H1 (cell line): ENCODE measurements around the gene CELF2. TPM values are rescaled to one million over a fixed set of nuclear protein-coding genes. Genes with fewer than 3 reads are reported as not detected.

Source experiments
- BRCA1 ChIP-seq: IDR thresholded peaks from 2 replicates; pipeline ENCODE4 v1.6.1; 2012; ENCODE audit warnings: low read depth, low read length, improper control_type of control experiment
- CEBPB ChIP-seq: IDR thresholded peaks from 2 replicates; pipeline ENCODE4 v1.6.1; 2012; ENCODE audit warnings: low read depth, low read length
- FOSL1 ChIP-seq: IDR thresholded peaks from 2 replicates; pipeline ENCODE4 v1.6.1; 2011; ENCODE audit warnings: mild to moderate bottlenecking, low read depth, low read length, moderate library complexity; ENCODE audit not compliant: insufficient read depth
- RXRA ChIP-seq: IDR thresholded peaks from 2 replicates; pipeline ENCODE4 v1.6.1; 2011; ENCODE audit warnings: low read depth, mild to moderate bottlenecking, low read length, moderate library complexity; ENCODE audit not compliant: insufficient read depth
- polyA plus RNA-seq, 7 experiments: library from polyadenylated mRNA; depleted of rRNA in 3 of 7; stranded (reverse) in 5 of 7; unstranded in 2 of 7; fragments of >200 nt in 5 of 7; fragments of 200-250 nt in 2 of 7; gene quantifications; 1 replicate in 5 of 7; 2 replicates in 1 of 7; 4 replicates in 1 of 7; pipeline versions ENCODE4 v1.2.1 to v1.2.3, GENCODE V29; 2011 to 2013; ENCODE audit warnings: missing spikeins in 2 of 7, mixed read lengths in 2 of 7
- total RNA-seq: library from RNA; stranded (reverse); fragmentation: NEBNext Ultra II Directional; extraction: Animal tissue kit (Norgen Biotek cat#: 25700); gene quantifications from 2 replicates; pipeline ENCODE4 v1.2.1, GENCODE V29; 2021
- TF ChIP-seq, protein P1 (sequence below): fragments of 300-600 bp; sonication (generic); IDR thresholded peaks from 2 replicates; pipeline ENCODE4 v1.7.1; 2012; ENCODE audit warnings: low read length, moderate library complexity, mild to moderate bottlenecking, inconsistent platforms; ENCODE audit not compliant: insufficient replicate concordance

The CELF2 gene
- total and polyA plus RNA-seq, 2 of the 8 experiments (the other 6 are each of a cell fraction or from before 2014, with no cell fraction given) = 18.3 to 22.7 TPM

DNA sequence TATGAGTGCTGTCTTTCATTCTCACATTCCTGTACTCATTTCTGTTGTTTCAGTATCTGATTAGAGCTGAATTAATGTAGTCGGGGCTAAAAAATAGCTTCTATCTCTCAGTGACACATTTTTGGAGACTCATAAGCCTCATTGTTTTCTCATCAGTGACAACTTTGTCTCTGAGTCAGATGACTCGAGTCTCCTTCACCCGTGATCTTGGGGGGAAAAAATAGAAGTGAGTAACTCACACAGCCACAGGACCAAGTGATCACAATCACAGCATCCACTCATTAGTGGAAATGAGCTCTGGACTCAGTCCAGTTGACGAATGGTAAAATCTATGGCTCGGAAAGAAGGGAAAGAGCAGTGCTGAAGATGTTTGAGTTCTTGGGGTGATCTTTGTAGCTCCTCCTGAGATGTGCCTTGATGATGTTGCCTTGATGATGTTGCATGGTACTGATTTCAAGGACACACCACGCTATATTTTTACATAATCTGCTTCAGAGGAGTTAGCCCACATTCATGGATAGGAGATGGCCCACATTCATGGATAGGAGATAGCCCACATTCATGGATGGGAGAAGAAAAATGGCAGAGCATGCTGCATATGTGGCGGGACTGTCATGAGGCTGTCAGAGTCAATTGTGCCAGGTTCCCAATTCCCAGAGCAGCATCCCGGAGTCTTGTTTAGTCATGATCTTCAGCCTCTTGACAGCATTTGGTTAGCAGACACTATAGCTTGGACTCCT, 214.7 kb downstream of the CELF2 start (continued):
- TF ChIP-seq, protein P1, sequence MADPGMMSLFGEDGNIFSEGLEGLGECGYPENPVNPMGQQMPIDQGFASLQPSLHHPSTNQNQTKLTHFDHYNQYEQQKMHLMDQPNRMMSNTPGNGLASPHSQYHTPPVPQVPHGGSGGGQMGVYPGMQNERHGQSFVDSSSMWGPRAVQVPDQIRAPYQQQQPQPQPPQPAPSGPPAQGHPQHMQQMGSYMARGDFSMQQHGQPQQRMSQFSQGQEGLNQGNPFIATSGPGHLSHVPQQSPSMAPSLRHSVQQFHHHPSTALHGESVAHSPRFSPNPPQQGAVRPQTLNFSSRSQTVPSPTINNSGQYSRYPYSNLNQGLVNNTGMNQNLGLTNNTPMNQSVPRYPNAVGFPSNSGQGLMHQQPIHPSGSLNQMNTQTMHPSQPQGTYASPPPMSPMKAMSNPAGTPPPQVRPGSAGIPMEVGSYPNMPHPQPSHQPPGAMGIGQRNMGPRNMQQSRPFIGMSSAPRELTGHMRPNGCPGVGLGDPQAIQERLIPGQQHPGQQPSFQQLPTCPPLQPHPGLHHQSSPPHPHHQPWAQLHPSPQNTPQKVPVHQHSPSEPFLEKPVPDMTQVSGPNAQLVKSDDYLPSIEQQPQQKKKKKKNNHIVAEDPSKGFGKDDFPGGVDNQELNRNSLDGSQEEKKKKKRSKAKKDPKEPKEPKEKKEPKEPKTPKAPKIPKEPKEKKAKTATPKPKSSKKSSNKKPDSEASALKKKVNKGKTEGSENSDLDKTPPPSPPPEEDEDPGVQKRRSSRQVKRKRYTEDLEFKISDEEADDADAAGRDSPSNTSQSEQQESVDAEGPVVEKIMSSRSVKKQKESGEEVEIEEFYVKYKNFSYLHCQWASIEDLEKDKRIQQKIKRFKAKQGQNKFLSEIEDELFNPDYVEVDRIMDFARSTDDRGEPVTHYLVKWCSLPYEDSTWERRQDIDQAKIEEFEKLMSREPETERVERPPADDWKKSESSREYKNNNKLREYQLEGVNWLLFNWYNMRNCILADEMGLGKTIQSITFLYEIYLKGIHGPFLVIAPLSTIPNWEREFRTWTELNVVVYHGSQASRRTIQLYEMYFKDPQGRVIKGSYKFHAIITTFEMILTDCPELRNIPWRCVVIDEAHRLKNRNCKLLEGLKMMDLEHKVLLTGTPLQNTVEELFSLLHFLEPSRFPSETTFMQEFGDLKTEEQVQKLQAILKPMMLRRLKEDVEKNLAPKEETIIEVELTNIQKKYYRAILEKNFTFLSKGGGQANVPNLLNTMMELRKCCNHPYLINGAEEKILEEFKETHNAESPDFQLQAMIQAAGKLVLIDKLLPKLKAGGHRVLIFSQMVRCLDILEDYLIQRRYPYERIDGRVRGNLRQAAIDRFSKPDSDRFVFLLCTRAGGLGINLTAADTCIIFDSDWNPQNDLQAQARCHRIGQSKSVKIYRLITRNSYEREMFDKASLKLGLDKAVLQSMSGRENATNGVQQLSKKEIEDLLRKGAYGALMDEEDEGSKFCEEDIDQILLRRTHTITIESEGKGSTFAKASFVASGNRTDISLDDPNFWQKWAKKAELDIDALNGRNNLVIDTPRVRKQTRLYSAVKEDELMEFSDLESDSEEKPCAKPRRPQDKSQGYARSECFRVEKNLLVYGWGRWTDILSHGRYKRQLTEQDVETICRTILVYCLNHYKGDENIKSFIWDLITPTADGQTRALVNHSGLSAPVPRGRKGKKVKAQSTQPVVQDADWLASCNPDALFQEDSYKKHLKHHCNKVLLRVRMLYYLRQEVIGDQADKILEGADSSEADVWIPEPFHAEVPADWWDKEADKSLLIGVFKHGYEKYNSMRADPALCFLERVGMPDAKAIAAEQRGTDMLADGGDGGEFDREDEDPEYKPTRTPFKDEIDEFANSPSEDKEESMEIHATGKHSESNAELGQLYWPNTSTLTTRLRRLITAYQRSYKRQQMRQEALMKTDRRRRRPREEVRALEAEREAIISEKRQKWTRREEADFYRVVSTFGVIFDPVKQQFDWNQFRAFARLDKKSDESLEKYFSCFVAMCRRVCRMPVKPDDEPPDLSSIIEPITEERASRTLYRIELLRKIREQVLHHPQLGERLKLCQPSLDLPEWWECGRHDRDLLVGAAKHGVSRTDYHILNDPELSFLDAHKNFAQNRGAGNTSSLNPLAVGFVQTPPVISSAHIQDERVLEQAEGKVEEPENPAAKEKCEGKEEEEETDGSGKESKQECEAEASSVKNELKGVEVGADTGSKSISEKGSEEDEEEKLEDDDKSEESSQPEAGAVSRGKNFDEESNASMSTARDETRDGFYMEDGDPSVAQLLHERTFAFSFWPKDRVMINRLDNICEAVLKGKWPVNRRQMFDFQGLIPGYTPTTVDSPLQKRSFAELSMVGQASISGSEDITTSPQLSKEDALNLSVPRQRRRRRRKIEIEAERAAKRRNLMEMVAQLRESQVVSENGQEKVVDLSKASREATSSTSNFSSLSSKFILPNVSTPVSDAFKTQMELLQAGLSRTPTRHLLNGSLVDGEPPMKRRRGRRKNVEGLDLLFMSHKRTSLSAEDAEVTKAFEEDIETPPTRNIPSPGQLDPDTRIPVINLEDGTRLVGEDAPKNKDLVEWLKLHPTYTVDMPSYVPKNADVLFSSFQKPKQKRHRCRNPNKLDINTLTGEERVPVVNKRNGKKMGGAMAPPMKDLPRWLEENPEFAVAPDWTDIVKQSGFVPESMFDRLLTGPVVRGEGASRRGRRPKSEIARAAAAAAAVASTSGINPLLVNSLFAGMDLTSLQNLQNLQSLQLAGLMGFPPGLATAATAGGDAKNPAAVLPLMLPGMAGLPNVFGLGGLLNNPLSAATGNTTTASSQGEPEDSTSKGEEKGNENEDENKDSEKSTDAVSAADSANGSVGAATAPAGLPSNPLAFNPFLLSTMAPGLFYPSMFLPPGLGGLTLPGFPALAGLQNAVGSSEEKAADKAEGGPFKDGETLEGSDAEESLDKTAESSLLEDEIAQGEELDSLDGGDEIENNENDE = no peak
- TF ChIP-seq RXRA = no peak
- no peak for TF ChIP-seq FOSL1
- TF ChIP-seq CEBPB = no peak
- no peak for TF ChIP-seq BRCA1
